GM12872 (cell line): ENCODE data around the gene RPL12.

Experiments
- TF ChIP-seq, protein P1 (sequence below): IDR thresholded peaks from 3 replicates; pipeline ENCODE4 v1.5.1; 2011; ENCODE audit warnings: low read depth, mild to moderate bottlenecking, low read length, moderate library complexity; ENCODE audit not compliant: insufficient read depth

RPL12 gene

DNA sequence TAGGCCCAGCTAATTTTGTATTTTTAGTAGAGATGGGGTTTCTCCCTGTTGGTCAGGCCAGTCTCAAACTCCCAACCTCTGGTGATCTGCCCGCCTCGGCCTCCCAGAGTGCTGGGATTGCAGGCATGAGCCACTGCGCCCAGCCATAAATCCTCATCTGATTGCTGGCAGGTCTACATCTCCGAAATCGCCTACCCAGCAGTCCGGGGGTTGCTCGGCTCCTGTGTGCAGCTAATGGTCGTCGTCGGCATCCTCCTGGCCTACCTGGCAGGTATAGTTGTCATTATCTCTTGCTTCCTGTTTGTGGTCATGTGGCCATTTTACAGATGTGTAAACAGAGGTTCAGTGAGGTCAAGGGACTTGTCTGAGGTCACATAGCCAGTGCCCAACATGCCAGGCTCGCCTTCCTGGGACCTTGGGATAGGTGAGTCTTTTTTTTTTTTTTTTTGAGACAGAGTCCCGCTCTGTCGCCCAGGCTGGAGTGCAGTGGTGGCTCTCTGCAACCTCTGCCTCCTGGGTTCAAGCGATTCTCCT is 51.4 kb downstream of the RPL12 start:
- TF ChIP-seq, protein P1, sequence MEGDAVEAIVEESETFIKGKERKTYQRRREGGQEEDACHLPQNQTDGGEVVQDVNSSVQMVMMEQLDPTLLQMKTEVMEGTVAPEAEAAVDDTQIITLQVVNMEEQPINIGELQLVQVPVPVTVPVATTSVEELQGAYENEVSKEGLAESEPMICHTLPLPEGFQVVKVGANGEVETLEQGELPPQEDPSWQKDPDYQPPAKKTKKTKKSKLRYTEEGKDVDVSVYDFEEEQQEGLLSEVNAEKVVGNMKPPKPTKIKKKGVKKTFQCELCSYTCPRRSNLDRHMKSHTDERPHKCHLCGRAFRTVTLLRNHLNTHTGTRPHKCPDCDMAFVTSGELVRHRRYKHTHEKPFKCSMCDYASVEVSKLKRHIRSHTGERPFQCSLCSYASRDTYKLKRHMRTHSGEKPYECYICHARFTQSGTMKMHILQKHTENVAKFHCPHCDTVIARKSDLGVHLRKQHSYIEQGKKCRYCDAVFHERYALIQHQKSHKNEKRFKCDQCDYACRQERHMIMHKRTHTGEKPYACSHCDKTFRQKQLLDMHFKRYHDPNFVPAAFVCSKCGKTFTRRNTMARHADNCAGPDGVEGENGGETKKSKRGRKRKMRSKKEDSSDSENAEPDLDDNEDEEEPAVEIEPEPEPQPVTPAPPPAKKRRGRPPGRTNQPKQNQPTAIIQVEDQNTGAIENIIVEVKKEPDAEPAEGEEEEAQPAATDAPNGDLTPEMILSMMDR: no peak

- TF ChIP-seq, protein P1: peak; percentile 17; the same call in 1 of the 3 replicates
These were observed 52.3 kb downstream of the RPL12 start for GRCh38 chr9:127398715-127399400.

- TF ChIP-seq, protein P1: no peak
These were observed 52.9 kb downstream of the RPL12 start for GRCh38 chr9:127398275-127398647.
